Measurements from ENCODE around the gene TMEM120B. TPM values are rescaled to one million over a fixed set of nuclear protein-coding genes. Genes with fewer than 3 reads are reported as not detected.

Gene TMEM120B
- total and polyA plus RNA-seq, 8 donors = 8.5 to 17.7 (median 12.0) TPM

- H3K4me3 ChIP-seq = no peak overlapping the region
- ATAC-seq (no peak), DNase-seq (peak in 1 of 4 donors; percentile 30)
- no peaks in the 10 kb centered on the region for H3K4me1 ChIP-seq
- intact Hi-C loops (cut with DNase I) = no loop called here
- TF ChIP-seq CTCF (IDR thresholded peaks at IDR 0.05) = no peak
- H3K27me3 ChIP-seq = no peaks in the 10 kb centered on the region
- peaks cover 0 to 8% of the 10 kb centered on the region in 2 donors for H3K36me3 ChIP-seq
- H3K27ac ChIP-seq = no peak overlapping the region
- no peaks in the 10 kb centered on the region for H3K9me3 ChIP-seq
These were observed 35.6 kb downstream of the TMEM120B start for GRCh38 chr12:121748218-121748570.

GRCh38 chr12:121748571-121749265 lies 36.2 kb downstream of the TMEM120B start:
- H3K4me3 ChIP-seq = no peak overlapping the region
- DNase-seq = peak in 1 of 4 donors; percentile 59
- TF ChIP-seq CTCF (IDR thresholded peaks at IDR 0.05) = no peak
- no peaks in the 10 kb centered on the region for H3K4me1 ChIP-seq
- no peaks in the 10 kb centered on the region for H3K9me3 ChIP-seq
- ATAC-seq = peak; percentile 71
- peaks cover 0 to 8% of the 10 kb centered on the region in 2 donors for H3K36me3 ChIP-seq
- H3K27me3 ChIP-seq = no peaks in the 10 kb centered on the region
- intact Hi-C loops (cut with DNase I) = no loop called here
- H3K27ac ChIP-seq = no peak overlapping the region

- TF ChIP-seq CTCF (IDR thresholded peaks at IDR 0.05) = no peak
- ATAC-seq (no peak), DNase-seq (no peak)
- Histone ChIP-seq H3K27me3 (no peaks in the 10 kb centered on the region), H3K27ac (no peak overlapping the region), H3K9me3 (no peaks in the 10 kb centered on the region), H3K4me1 (no peaks in the 10 kb centered on the region), H3K36me3 (peaks cover 0 to 8% of the 10 kb centered on the region in 2 donors), H3K4me3 (no peak overlapping the region)
- intact Hi-C loops (cut with DNase I) = no loop called here
These were observed 36.7 kb downstream of the TMEM120B start for GRCh38 chr12:121749267-121749666.

GRCh38 chr12:121750507-121750955 lies 38.0 kb downstream of the TMEM120B start:
- ATAC-seq (no peak), DNase-seq (no peak)
- no peak for TF ChIP-seq CTCF (IDR thresholded peaks at IDR 0.05)
- Histone ChIP-seq H3K27ac (no peak overlapping the region), H3K4me3 (no peak overlapping the region), H3K9me3 (no peaks in the 10 kb centered on the region), H3K36me3 (peaks cover 0 to 8% of the 10 kb centered on the region in 2 donors), H3K27me3 (no peaks in the 10 kb centered on the region), H3K4me1 (no peaks in the 10 kb centered on the region)
- intact Hi-C loops (cut with DNase I) = no loop called here

GRCh38 chr12:121751034-121751433 lies 38.5 kb downstream of the TMEM120B start:
- Histone ChIP-seq H3K9me3 (no peaks in the 10 kb centered on the region), H3K27me3 (no peaks in the 10 kb centered on the region), H3K36me3 (peaks cover 0 to 8% of the 10 kb centered on the region in 2 donors), H3K4me3 (no peak overlapping the region), H3K4me1 (no peaks in the 10 kb centered on the region), H3K27ac (no peak overlapping the region)
- ATAC-seq (no peak), DNase-seq (no peak)
- intact Hi-C loops (cut with DNase I) = no loop called here
- no peak for TF ChIP-seq CTCF (IDR thresholded peaks at IDR 0.05)
